Measurements from ENCODE around the gene GOLPH3. TPM values are rescaled to one million over a fixed set of nuclear protein-coding genes. Genes with fewer than 3 reads are reported as not detected.

The GOLPH3 gene
- total RNA-seq, 1 donor from 2014 or later = 64.6 TPM

GRCh38 chr5:32147236-32147635, 26.9 kb downstream of the GOLPH3 start:
- no peak for DNase-seq (ENCODE audit: low read depth)
- TF ChIP-seq CTCF (IDR thresholded peaks at IDR 0.05; ENCODE audit: insufficient read depth, low read length, poor library complexity, severe bottlenecking) = no peak
- H3K36me3 ChIP-seq (ENCODE audit: control insufficient read depth, insufficient read depth, low read length) = no peaks in the 10 kb centered on the region
- no peaks in the 10 kb centered on the region for H3K27me3 ChIP-seq (ENCODE audit: control insufficient read depth, insufficient read depth, low read length)
- H3K4me3 ChIP-seq (ENCODE audit: low read depth, low read length) = no peak overlapping the region

- Histone ChIP-seq H3K27me3 (ENCODE audit: control insufficient read depth, insufficient read depth, low read length) (no peaks in the 10 kb centered on the region), H3K4me3 (ENCODE audit: low read depth, low read length) (no peak overlapping the region), H3K36me3 (ENCODE audit: control insufficient read depth, insufficient read depth, low read length) (no peaks in the 10 kb centered on the region)
- no peak for TF ChIP-seq CTCF (IDR thresholded peaks at IDR 0.05; ENCODE audit: insufficient read depth, low read length, poor library complexity, severe bottlenecking)
- no peak for DNase-seq (ENCODE audit: low read depth)
These were observed 28.7 kb downstream of the GOLPH3 start for GRCh38 chr5:32145378-32145777.

GRCh38 chr5:32144378-32145207, 29.5 kb downstream of the GOLPH3 start:
- Histone ChIP-seq H3K4me3 (ENCODE audit: low read depth, low read length) (no peak overlapping the region), H3K36me3 (ENCODE audit: control insufficient read depth, insufficient read depth, low read length) (no peaks in the 10 kb centered on the region), H3K27me3 (ENCODE audit: control insufficient read depth, insufficient read depth, low read length) (no peaks in the 10 kb centered on the region)
- no peak for DNase-seq (ENCODE audit: low read depth)
- no peak for TF ChIP-seq CTCF (IDR thresholded peaks at IDR 0.05; ENCODE audit: insufficient read depth, low read length, poor library complexity, severe bottlenecking)

GRCh38 chr5:32143617-32144377, 30.3 kb downstream of the GOLPH3 start:
- no peaks in the 10 kb centered on the region for H3K27me3 ChIP-seq (ENCODE audit: control insufficient read depth, insufficient read depth, low read length)
- no peaks in the 10 kb centered on the region for H3K36me3 ChIP-seq (ENCODE audit: control insufficient read depth, insufficient read depth, low read length)
- H3K4me3 ChIP-seq (ENCODE audit: low read depth, low read length) = no peak overlapping the region
- no peak for DNase-seq (ENCODE audit: low read depth)
- TF ChIP-seq CTCF (IDR thresholded peaks at IDR 0.05; ENCODE audit: insufficient read depth, low read length, poor library complexity, severe bottlenecking) = no peak

GRCh38 chr5:32138839-32139493, 35.2 kb downstream of the GOLPH3 start:
- DNase-seq (ENCODE audit: low read depth) = no peak
- no peak for TF ChIP-seq CTCF (IDR thresholded peaks at IDR 0.05; ENCODE audit: insufficient read depth, low read length, poor library complexity, severe bottlenecking)
- H3K27me3 ChIP-seq (ENCODE audit: control insufficient read depth, insufficient read depth, low read length) = no peaks in the 10 kb centered on the region
- H3K4me3 ChIP-seq (ENCODE audit: low read depth, low read length) = no peak overlapping the region
- no peaks in the 10 kb centered on the region for H3K36me3 ChIP-seq (ENCODE audit: control insufficient read depth, insufficient read depth, low read length)
